HL-60/S4 (cell line): ENCODE results near the gene DHPS.
"Not testable (repeated sequence)": the region's sequence is repeated elsewhere in the genome, so short reads cannot be mapped to it uniquely, and the experiment has no call there.

ENCODE experiments used
- in situ Hi-C: fragments of 300-500 bp; cut with MboI; formaldehyde crosslinking; loops from 2 replicates; pipeline ENCODE4 v1.14.3; 2022; ENCODE audit warnings: low sequenced_read_pairs

The DHPS gene

DNA sequence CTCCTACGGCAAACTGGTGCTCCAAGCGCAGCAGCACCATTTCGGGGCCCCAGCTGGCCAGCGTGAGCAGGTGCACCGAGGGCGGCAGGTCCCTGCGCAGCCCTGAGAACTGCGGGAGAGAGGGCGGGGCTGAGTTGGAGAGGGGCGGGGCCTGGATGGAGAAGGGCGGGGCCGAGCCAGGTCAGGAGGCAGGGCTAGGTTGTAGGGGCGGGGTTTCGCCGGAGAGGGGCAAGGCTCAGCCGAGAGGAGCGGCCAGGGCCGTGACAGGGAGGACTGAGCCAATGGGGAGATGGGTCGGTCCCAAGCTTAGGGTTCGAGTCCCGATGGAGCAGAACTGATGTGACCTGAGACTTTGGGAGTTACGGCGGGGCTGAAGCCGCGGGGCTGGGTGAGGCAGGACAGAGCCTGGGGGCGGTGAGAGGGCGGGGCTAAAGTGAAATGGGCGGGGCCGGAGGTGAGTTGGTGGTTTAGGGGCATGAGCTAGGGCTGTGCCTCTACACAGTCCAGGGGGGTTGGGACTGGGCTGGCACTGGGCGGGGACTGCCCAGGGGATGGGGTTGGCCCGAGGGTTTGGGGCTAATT lies 34.1 kb downstream of the DHPS start:
- in situ Hi-C loops, result no loop called here

DNA sequence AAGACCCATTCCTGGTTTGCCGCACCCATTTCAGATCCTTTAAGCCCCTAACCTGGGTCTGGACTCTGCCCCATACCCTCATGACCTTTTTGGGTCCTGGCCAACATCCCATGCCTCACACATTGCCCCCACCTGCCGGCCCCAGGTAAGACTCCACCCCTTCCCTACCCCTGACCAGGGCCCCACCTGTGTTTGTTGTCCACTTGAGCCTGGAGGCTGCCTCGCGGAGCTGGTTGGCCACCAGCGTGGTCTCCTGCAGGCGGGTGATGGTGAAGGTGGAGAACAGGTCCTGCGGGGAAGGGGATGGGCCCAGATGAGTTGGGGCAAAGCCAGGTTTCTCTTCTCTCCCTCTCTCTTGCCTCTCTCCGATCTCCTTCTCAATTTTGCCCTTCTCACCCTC lies 34.6 kb downstream of the DHPS start:
- in situ Hi-C loops, result no loop called here

DNA sequence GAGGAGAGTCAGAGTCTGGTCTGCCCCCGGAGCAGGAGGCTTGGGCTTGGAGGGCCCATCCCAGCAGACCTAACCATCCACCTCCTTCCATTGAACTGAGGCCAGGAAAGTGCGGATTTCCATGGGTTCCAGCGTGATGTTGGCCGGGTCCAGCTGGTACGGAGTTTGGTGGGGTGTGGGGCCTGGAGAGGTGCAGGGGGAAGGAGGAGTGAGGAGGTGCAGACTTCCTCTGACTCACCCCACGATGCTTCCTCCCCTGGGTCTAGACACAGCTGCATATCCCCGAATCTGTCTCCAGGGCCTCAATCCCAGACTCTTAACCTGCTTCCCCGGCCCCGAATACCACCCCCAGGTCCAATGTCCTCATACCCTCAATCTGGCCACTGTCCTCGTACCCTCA lies 35.1 kb downstream of the DHPS start:
- in situ Hi-C loops, result no loop called here

DNA sequence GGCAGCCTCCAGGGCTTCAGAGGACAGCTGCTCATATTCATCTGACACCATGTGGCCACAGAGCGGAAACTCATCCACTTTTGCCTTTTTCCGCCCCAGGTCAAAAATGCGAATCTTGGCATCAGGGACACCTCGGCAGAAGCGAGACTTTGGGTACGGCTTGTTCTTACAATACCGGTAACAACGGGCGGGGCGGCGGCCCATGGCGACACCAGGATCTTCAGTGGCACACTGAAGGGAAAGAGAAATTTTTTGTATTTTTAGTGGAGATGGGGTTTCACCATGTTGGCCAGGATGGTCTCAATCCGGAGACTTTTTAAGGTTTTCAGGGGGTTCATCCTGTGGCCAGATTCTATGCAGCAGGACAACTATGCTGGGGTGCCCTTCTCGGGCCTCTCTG lies 38.0 kb downstream of the DHPS start:
- in situ Hi-C loops, result not testable (repeated sequence)

DNA sequence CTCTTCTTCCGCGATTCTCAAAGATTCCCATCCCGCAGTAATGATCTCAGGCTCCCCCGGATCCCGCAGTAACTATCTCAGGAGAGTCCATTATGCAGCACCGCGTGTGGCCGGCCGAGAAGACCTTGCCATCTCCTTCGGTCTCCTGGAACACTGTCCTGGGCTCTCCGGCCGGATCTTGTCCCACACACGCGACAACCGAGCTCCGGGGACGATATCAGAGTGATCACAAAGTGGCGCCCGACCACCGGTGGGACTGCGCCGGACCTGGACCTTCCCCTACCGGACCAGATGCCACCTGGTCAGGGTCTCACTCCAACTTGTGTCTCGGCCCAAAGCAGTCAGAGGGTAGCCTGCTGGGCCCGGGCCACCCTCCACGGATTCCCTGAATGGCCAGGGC lies 39.2 kb downstream of the DHPS start:
- in situ Hi-C loops, result no loop called here

DNA sequence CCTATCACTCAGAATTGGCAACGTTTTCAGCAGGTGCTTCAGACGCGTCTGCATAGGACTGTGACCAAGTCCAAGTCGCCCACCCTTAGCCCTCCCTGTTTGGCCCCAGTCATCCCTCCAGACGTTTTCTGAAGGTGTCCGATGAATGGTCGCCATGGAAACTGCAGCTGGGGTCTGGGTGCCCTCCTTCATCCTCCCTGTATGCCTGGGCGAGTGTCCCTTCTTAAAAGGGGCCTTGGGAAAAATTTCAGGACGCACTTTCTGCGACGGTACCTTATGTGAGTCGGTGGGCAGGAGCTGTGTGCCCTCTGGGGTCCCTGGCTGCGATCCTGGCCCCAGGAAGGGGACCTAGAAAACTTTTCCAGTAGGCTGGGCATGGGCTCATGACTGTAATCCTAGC lies 40.2 kb downstream of the DHPS start:
- in situ Hi-C loops, result no loop called here

DNA sequence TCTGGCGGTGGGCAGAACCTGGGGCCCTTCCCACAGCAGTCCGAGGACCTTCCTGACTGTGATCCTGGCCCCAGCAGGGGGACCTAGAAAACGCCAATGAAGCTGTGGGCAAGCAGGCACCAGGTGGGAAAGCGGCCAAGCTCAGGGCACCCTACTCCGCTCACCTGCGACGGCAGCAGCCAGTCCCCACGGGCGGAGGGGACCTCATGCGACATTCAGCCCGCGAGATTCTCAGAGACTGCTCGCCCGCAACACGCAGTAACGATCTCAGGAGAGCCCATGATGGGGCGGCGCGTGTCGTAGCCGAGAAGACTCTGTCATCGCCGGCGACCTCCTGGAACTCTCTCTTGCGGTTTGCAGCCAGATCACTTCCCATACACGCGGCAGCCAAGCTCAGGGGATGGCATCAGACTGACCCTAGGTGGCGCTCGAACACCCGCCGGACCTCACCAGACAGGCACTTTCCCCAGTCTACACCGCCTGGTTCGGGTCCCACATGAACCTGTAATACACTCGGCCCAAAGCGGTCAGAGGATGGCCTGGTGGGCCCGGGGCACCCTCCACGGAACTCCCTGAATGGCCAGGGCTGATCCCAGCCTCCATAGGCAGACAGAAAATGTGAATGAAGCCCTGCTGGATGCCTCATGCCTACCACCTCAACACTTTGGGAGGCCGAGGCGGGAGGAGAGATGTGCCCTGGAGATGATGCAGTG lies 41.6 kb downstream of the DHPS start:
- in situ Hi-C loops, result no loop called here

DNA sequence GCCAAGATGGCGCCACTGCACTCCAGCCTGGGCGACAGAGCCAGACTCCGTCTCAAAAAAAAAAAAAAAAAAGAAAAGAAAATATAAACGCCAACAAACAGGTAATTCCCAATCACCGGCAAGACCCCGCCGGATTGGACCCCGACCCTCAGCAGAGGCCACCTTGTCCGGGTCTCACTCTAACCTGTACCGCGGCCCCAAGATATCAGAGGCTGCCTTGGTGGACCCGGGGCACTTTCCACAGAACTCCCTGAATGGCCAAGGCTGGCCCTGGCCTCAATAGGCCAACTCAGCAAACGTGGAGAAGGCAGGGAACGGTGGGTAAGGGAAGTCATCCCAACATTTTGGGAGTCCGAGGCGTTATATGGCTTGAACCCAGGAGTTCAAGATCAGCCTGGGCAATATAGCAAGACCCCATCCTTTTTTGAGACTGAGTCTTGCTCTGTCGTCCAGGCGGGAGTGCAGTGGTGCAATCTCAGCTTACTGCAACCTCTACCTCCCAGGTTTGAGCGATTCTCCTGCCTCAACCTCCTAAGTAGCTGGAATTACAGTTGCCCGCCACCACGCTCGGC lies 43.0 kb downstream of the DHPS start:
- in situ Hi-C loops, result no loop called here

DNA sequence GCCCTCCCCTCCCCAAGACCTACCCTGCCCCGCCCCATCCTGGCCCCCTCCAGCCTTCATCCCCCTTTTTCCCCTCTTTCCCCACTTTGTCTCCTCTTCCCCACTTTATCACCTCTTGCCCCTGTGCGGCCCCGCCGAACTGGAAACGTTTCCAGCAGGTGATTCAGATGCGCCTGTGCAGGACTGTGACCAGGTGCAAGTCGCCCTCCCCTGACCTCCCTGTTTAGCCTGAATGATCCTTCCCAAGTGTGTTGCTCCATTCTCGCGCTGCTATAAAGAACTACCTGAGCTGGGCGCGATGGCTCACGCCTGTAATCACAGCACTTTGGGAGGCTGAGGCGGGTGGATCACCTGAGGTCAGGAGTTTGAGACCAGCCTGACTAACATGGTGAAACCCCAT lies 45.0 kb downstream of the DHPS start:
- in situ Hi-C loops, result no loop called here

DNA sequence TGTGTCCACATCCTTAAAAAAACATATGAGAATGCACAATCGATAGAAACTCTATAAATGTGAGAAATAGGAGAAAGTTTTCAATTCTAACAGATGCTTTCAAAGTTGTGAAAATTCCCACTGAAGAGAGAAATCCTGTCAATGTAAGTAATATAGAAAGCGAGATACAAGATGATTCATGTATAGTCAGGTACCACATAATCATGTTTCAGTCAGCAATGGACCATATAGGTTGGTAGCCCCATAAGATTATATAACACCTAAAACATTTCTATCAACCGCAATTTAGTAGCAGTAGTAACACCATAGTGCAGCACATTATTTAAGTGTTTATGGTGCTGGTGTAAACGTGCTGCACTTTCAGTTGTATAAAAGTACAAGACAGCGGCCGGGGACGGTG lies 52.5 kb downstream of the DHPS start:
- in situ Hi-C loops, result no loop called here

DNA sequence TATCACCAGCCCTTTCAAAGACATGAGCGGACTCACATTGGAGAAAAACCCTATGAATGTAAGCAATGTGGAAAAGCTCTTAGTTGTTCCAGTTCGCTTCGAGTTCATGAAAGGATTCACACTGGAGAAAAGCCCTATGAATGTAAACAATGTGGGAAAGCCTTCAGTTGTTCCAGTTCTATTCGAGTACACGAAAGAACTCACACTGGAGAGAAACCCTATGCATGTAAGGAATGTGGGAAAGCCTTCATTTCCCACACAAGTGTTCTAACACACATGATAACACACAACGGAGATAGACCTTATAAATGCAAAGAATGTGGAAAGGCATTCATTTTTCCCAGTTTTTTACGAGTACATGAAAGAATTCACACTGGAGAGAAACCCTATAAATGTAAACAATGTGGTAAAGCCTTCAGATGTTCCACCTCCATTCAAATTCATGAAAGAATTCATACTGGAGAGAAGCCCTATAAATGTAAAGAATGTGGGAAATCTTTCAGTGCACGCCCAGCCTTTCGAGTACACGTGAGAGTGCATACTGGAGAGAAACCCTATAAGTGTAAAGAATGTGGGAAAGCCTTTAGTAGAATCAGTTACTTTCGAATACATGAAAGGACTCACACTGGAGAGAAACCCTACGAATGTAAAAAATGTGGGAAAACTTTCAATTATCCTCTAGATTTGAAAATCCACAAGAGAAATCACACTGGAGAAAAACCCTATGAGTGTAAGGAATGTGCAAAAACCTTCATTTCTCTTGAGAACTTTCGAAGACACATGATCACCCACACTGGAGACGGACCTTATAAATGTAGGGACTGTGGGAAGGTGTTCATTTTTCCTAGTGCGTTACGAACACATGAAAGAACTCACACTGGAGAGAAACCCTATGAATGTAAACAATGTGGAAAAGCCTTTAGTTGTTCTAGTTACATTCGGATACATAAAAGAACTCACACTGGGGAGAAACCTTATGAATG lies 53.3 kb downstream of the DHPS start:
- in situ Hi-C loops, result no loop called here

DNA sequence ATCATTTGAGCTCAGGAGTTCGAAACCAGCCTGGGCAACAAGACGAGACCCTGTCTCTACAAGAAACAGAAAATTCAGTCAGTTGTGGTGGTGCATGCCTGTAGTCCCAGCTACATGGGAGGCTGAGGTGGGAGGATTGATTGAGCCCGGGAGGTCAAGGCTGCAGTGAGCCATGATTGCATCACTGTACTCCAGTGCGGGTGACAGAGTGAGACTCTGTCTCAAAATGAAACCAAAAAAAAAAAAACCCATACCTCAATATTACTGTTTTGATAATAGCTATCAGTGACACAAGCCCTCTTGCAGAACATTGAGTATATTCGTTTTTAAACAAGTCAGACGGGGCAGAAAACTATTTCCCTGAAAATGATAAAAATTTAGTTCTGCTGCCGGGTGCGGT lies 54.7 kb downstream of the DHPS start:
- in situ Hi-C loops, result no loop called here
